GM18505 (cell line): ENCODE measurements around the gene SH3GLB1.

ENCODE experiments used
- ATAC-seq: cut with Tn5 transposase; IDR thresholded peaks from one replicate; pipeline ENCODE4 v1.9.1; 2021; ENCODE audit not compliant: unreplicated experiment
- POLR2A ChIP-seq: IDR thresholded peaks from 4 replicates; pipeline ENCODE4 v1.6.1; 2011; ENCODE audit warnings: borderline replicate concordance; ENCODE audit not compliant: insufficient read depth, insufficient read length; ENCODE audit errors: extremely low read depth

The SH3GLB1 gene

GRCh38 chr1:86712088-86712860 lies 7.9 kb downstream of the SH3GLB1 start:
- no peak for ATAC-seq
- no peak for TF ChIP-seq POLR2A

- ATAC-seq = no peak
- no peak for TF ChIP-seq POLR2A
Observed at GRCh38 chr1:86713477-86713876, 9.1 kb downstream of the SH3GLB1 start.

GRCh38 chr1:86714159-86714558 lies 9.8 kb downstream of the SH3GLB1 start:
- TF ChIP-seq POLR2A = no peak
- no peak for ATAC-seq

- ATAC-seq = no peak
Observed at GRCh38 chr1:86714561-86715244, 10.3 kb downstream of the SH3GLB1 start.

GRCh38 chr1:86718786-86719185 lies 14.4 kb downstream of the SH3GLB1 start:
- no peak for TF ChIP-seq POLR2A
- ATAC-seq = no peak

More at GRCh38 chr1:86714561-86715244, 10.3 kb downstream of the SH3GLB1 start:
- TF ChIP-seq POLR2A = no peak

GRCh38 chr1:86731416-86731815 lies 27.0 kb downstream of the SH3GLB1 start:
- no peak for ATAC-seq

GRCh38 chr1:86733340-86733739 lies 29.0 kb downstream of the SH3GLB1 start:
- no peak for TF ChIP-seq POLR2A
- ATAC-seq = no peak

More at GRCh38 chr1:86731416-86731815, 27.0 kb downstream of the SH3GLB1 start:
- TF ChIP-seq POLR2A = no peak

- no peak for TF ChIP-seq POLR2A
- peak; percentile 86 for ATAC-seq
Observed at GRCh38 chr1:86739648-86740509, 35.5 kb downstream of the SH3GLB1 start.

- TF ChIP-seq POLR2A = no peak
- ATAC-seq = no peak
Observed at GRCh38 chr1:86741947-86742572, 37.7 kb downstream of the SH3GLB1 start.

- ATAC-seq = no peak
- no peak for TF ChIP-seq POLR2A
Observed at GRCh38 chr1:86747304-86747703, 42.9 kb downstream of the SH3GLB1 start.

- TF ChIP-seq POLR2A = no peak
- no peak for ATAC-seq
Observed at GRCh38 chr1:86748622-86749373, 44.4 kb downstream of the SH3GLB1 start.

- no peak for ATAC-seq
- TF ChIP-seq POLR2A = no peak
Observed at GRCh38 chr1:86750076-86750475, 45.7 kb downstream of the SH3GLB1 start.

- no peak for ATAC-seq
- no peak for TF ChIP-seq POLR2A
Observed at GRCh38 chr1:86750530-86750929, 46.2 kb downstream of the SH3GLB1 start.

GRCh38 chr1:86751923-86752322 lies 47.5 kb downstream of the SH3GLB1 start:
- TF ChIP-seq POLR2A = no peak
- no peak for ATAC-seq
